Activated CD4-positive, alpha-beta T cell treated with anti-CD3 and anti-CD28 coated beads, Interleukin-2, amount 50 U/mL, for 1 hour (primary cell): ENCODE measurements around the gene MAP10.
"Not testable (repeated sequence)": the region's sequence is repeated elsewhere in the genome, so short reads cannot be mapped to it uniquely, and the experiment has no call there.

Source experiments
- DNase-seq: peaks from one replicate; pipeline ENCODE4 v3.0.0-alpha.2; 2020

MAP10 gene

GRCh38 chr1:232805269-232806185 is at the start of gene MAP10:
MAP10 (plus strand) TSS chr1:232805416; CDS start chr1:232805450, 34 bp downstream.
- DNase-seq, result peak; percentile 62

GRCh38 chr1:232764458-232765251 is 40.6 kb upstream of the MAP10 start:
- no peak for DNase-seq

- no peak for DNase-seq
These were observed 39.7 kb upstream of the MAP10 start for GRCh38 chr1:232765542-232765941.

- no peak for DNase-seq
These were observed 38.9 kb upstream of the MAP10 start for GRCh38 chr1:232766241-232766890.

- no peak for DNase-seq
These were observed 38.3 kb upstream of the MAP10 start for GRCh38 chr1:232766904-232767303.

GRCh38 chr1:232767305-232768074 is 37.7 kb upstream of the MAP10 start:
- DNase-seq, result no peak

GRCh38 chr1:232768793-232769192 is 36.4 kb upstream of the MAP10 start:
- no peak for DNase-seq

GRCh38 chr1:232769733-232770132 is 35.5 kb upstream of the MAP10 start:
- no peak for DNase-seq

GRCh38 chr1:232773752-232774151 is 31.5 kb upstream of the MAP10 start:
- DNase-seq, result no peak

GRCh38 chr1:232776526-232777106 is 28.6 kb upstream of the MAP10 start:
- DNase-seq, result no peak

- no peak for DNase-seq
These were observed 24.9 kb upstream of the MAP10 start for GRCh38 chr1:232780354-232780753.

GRCh38 chr1:232784794-232785193 is 20.4 kb upstream of the MAP10 start:
- no peak for DNase-seq

GRCh38 chr1:232785630-232786029 is 19.6 kb upstream of the MAP10 start:
- not testable (repeated sequence) for DNase-seq

GRCh38 chr1:232786845-232787455 is 18.3 kb upstream of the MAP10 start:
- DNase-seq, result no peak

- DNase-seq, result no peak
These were observed 16.9 kb upstream of the MAP10 start for GRCh38 chr1:232788235-232788872.

GRCh38 chr1:232789651-232790050 is 15.6 kb upstream of the MAP10 start:
- no peak for DNase-seq

- DNase-seq, result no peak
These were observed 12.3 kb upstream of the MAP10 start for GRCh38 chr1:232792949-232793348.

- no peak for DNase-seq
These were observed 11.3 kb upstream of the MAP10 start for GRCh38 chr1:232793944-232794343.

- no peak for DNase-seq
These were observed 9.6 kb upstream of the MAP10 start for GRCh38 chr1:232795497-232796053.

GRCh38 chr1:232797856-232798510 is 7.2 kb upstream of the MAP10 start:
- no peak for DNase-seq
